Fibroblast of pulmonary artery (primary cell): ENCODE results near the gene BRAP.
"Not testable (repeated sequence)": the region's sequence is repeated elsewhere in the genome, so short reads cannot be mapped to it uniquely, and the experiment has no call there.

ENCODE experiments used
- DNase-seq: peaks from one replicate; pipeline ENCODE4 v3.0.0-alpha.2; 2010; ENCODE audit warnings: low read depth
- H3K4me3 ChIP-seq: replicated peaks from 2 replicates; pipeline ENCODE4 v1.5.1; 2011; ENCODE audit warnings: low read depth, mild to moderate bottlenecking, control low read depth, low read length, moderate library complexity
- TF ChIP-seq, protein P1 (sequence below): IDR thresholded peaks from 2 replicates; pipeline ENCODE4 v1.5.1; 2011; ENCODE audit warnings: mild to moderate bottlenecking, control low read depth, low read length, inconsistent platforms; ENCODE audit errors: missing control alignments

BRAP gene, protein sequence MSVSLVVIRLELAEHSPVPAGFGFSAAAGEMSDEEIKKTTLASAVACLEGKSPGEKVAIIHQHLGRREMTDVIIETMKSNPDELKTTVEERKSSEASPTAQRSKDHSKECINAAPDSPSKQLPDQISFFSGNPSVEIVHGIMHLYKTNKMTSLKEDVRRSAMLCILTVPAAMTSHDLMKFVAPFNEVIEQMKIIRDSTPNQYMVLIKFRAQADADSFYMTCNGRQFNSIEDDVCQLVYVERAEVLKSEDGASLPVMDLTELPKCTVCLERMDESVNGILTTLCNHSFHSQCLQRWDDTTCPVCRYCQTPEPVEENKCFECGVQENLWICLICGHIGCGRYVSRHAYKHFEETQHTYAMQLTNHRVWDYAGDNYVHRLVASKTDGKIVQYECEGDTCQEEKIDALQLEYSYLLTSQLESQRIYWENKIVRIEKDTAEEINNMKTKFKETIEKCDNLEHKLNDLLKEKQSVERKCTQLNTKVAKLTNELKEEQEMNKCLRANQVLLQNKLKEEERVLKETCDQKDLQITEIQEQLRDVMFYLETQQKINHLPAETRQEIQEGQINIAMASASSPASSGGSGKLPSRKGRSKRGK

DNA sequence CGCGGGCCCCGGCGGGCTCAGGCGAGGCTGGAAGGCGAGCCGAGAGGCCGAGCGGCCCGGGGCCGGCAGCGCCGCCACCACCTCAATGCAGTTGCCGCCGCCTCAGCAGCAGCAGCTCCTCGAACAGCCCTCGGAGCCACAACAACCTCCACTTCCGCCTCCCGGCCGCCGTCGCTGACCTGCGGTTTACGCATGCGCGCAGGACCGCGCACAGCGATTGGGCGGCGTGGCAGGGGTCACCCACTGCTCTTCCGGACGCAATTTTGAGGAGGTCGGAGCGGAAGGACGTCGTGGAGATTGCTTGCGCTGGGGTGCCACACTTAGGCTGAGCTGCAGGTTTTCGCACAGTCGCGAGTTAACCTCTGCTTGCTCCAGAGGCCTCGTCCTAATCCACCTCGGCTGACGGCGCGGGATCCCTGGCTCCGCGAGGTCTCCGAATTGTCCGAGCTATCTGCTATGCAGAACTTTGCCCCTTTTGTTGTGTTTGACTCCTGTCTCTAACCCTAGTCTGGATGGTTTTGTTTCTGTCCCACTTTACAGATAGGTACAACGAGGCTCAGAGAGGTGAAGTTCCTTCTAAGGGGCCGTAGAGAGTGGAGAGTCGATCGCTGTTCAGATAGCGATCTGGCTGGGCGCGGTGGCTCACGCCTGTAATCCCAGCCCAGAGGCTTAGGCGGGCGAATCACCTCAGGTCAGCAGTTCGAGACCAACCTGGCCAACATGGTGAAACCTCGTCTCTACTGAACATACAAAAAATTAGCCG, at the start of gene BRAP, which contains the start of gene ACAD10:
Gene BRAP, minus strand, starts transcription at position 146 of the 763 bp plus-strand sequence. CDS start 164 bp downstream, outside the sequence.
Gene ACAD10, plus strand, starts transcription at position 243 of the 763 bp plus-strand sequence. CDS start 6,657 bp downstream, outside the sequence.
- H3K4me3 ChIP-seq = peak within 1 kb of the TSS; percentile 85
- DNase-seq = peak; percentile 95
- TF ChIP-seq, protein P1, sequence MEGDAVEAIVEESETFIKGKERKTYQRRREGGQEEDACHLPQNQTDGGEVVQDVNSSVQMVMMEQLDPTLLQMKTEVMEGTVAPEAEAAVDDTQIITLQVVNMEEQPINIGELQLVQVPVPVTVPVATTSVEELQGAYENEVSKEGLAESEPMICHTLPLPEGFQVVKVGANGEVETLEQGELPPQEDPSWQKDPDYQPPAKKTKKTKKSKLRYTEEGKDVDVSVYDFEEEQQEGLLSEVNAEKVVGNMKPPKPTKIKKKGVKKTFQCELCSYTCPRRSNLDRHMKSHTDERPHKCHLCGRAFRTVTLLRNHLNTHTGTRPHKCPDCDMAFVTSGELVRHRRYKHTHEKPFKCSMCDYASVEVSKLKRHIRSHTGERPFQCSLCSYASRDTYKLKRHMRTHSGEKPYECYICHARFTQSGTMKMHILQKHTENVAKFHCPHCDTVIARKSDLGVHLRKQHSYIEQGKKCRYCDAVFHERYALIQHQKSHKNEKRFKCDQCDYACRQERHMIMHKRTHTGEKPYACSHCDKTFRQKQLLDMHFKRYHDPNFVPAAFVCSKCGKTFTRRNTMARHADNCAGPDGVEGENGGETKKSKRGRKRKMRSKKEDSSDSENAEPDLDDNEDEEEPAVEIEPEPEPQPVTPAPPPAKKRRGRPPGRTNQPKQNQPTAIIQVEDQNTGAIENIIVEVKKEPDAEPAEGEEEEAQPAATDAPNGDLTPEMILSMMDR = no peak

DNA sequence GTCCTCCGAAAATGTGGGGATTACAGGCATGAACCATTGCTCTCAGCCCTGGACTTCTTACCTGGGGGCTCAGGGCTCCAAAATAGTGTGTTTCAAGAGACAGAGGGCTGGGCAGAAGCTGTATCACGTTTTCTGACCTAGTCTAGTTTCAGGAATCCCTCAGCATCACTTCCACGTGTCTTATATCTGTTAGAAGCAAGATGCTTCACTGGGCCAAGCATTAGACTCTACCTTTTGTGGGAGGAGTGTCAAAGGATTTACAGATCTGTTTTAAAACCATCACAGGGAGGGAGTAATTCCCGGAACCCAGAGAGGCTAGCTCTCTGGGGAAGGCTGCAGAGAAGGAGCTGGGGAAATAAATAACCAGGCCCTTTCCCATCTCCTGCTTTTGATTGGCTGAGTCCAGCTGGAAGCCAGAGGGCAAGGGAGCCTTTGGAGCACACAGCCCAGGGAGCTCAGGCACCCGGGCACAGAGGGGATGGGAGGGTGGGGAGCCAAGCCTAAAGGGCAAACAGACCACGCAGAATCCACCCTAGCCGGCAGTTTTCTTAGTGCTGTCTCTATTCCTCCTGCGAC, 47.7 kb upstream of the BRAP start:
- TF ChIP-seq, protein P1 = no peak
- no peak overlapping the region for H3K4me3 ChIP-seq
- DNase-seq = no peak

DNA sequence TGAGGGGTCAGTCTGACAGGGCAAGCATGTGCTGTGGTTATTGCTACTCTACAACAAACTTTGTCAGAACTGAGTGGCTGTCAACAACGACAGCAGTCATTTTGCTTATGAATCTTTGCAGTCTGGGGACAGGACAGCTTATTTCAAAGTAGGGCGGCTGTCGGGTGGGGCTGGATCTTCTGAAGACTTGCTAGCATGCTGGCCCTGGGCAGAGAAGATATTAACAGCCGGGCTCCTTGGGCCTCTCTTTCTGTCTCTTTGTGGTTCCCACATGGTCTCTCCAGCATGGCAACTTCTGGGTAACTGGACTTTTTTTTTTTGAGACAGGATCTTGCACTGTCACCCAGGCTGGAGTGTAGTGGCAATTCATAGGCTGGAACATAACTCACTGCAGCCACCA, 47.0 kb upstream of the BRAP start:
- H3K4me3 ChIP-seq = no peak overlapping the region
- no peak for DNase-seq
- TF ChIP-seq, protein P1 = no peak

DNA sequence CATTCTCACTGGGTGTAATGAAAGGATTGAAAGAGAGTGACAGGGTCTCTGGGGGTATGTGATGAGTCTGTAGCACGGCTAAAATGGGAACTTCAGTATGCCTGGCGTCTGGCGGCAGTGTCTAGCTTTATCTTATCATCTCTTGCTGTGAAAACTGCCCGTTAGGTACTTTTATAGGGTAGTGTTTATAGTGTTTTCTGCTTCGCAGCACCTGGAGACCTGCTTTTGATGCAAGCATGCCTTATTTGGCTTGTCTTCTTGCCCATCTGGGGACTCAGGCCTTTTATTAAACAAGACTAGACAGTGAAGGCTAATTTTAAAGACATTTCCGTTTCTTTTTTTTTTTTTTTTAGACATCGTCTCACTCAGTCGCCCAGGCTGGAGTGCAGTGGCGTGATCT, 44.7 kb upstream of the BRAP start:
- TF ChIP-seq, protein P1 = no peak
- no peak overlapping the region for H3K4me3 ChIP-seq
- no peak for DNase-seq

DNA sequence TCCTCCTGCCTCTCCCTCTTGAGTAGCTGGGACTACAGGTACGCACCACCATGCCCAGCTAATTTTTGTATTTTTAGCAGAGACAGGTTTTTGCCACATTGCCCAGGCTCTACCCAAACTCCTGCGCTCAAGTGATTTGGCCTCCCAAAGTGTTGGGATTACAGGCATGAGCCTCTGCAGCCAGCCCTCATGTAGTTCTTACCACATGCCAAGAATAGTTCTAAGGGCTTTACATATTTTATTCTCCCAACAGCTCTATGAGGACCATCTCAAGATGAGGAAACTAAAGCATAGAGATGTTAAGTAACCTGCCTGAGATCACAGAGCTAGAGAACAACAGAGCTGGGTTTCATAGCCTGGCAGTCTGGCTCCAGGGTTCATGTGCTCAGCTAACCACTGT, 43.0 kb upstream of the BRAP start:
- DNase-seq = no peak
- no peak overlapping the region for H3K4me3 ChIP-seq
- TF ChIP-seq, protein P1 = no peak

DNA sequence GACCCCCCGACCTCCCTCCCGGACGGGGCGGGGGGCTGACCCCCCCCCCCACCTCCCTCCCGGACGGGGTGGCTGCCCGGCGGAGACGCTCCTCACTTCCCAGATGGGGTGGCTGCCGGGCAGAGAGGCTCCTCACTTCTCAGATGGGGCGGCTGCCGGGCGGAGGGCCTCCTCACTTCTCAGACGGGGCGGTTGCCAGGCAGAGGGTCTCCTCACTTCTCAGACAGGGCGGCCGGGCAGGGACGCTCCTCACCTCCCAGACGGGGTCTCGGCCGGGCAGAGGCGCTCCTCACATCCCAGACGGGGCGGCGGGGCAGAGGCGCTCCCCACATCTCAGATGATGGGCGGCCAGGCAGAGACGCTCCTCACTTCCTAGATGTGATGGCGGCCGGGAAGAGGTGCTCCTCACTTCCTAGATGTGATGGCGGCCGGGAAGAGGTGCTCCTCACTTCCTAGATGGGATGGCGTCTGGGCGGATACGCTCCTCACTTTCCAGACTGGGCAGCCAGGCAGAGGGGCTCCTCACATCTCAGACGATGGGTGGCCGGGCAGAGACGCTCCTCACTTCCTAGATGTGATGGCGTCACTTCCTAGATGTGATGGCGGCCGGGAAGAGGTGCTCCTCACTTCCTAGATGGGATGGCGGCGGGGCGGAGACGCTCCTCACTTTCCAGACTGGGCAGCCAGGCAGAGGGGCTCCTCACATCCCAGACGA, 38.0 kb upstream of the BRAP start:
- not testable (repeated sequence) for DNase-seq, H3K4me3 ChIP-seq
